Hematopoietic multipotent progenitor cell (in vitro differentiated cells): ENCODE results near the gene SPAG9. TPM values are rescaled to one million over a fixed set of nuclear protein-coding genes. Genes with fewer than 3 reads are reported as not detected.
A peak's percentile ranks its signal among the peaks of the same experiment; 100 is the strongest.

Experiments
- DNase-seq, 3 donors: peaks; one replicate each; pipeline ENCODE4 v3.0.0-alpha.2; 2011 to 2015; ENCODE audit warnings: low read depth in 2 of 3, low spot score in 2 of 3
- total RNA-seq: library from RNA; depleted of rRNA; stranded (reverse); fragments of >200 nt; gene quantifications from one replicate; pipeline ENCODE4 v1.2.3, GENCODE V29; 2012

Gene SPAG9
- total RNA-seq, 1 donor, result 52.0 TPM

GRCh38 chr17:51006601-51007000 is 114.1 kb downstream of the SPAG9 start:
- DNase-seq, result no peak

DNA sequence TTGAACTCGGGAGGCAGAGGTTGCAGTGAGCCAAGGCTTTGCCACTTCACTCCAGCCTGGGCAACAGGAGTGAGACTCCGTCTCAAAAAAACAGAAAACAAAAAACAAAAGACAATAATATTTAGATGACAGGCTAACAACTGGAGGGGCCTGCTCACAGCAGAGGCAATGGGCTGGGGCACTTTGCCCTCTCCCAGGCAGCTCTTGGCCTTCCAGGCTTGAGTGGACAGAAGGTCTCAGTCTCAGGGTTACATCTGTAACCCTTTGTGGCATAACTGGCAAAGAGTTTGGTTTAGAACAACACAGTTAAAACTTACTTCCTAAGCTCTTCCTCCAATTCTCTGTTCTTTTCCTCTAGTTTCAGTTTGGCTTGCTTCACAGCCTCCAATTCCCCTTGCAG is 114.9 kb downstream of the SPAG9 start:
- DNase-seq, result no peak

DNA sequence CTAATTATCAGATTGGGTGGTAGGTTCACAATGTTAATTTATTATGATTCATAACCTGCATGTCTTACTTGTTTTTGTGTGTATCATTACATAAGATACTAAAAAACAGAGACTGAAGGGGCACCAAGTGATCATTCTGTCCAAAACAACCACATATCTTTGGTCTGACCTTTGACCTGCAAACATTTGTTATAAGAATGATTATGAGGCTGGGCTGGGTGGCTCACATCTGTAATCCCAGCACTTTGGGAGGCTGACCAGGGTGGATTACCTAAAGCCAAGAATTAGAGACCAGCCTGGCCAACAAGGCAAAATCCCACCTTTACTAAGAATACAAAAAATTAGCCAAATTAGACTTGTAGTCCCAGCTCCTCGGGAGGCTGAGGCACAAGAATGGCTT is 116.4 kb downstream of the SPAG9 start:
- DNase-seq, result no peak

DNA sequence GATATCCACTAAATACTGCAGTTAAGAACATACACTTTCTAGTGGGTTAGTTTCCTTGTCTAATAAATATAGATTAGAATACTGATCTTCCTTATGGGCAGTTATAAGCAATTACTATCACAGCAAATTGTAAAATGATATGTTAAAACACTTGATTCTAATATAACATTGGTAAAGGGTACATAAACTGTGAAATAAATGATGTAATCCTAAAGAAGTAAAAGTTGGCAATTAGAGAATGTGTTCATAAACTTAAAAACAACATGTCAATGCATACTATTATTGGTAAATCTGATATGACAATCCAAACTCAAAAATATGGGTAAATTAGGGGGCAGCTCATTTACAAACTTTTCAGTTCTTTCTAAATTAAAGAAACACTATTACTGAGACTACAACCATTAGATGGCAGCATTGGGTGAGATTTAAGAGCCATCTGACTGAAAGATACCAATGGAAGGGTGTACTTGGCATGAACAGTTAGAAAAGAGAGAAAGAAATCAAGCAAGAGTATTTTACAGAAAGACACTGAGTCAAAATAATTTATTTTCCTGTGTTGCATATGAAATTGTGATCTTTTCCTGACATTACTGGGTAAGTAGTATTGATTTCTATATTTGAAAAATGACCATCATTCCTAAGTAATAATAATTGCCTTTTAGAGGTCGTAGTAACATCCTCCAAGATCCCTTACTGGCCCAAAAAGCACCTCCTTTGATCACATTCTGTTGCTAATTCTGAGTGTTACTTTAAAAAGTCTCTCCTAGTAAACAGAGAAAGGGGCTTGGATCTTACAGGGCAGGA is 119.6 kb downstream of the SPAG9 start:
- DNase-seq, result peak; percentile 14 to 87 (median 61)

DNA sequence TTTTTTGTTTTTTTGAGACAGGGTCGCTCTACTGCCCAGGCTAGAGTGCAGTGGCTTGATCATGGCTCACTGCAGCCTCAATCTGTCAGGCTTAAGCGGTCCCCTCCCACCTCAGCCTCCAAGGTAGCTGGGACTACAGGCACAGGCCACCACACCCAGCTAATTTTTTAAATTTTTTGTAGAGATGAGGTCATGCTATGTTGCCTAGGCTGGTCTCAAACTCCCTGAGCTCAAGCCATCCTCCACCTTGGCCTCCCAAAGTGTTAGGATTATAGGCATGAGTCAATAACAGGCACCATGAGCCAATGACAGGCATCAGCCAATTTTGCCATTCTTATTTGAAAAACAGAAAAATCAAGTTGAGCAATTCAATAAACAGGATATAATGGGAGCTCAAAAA is 125.0 kb downstream of the SPAG9 start:
- DNase-seq, result no peak

- DNase-seq, result no peak
Observed at GRCh38 chr17:50993544-50993943, 127.1 kb downstream of the SPAG9 start.

DNA sequence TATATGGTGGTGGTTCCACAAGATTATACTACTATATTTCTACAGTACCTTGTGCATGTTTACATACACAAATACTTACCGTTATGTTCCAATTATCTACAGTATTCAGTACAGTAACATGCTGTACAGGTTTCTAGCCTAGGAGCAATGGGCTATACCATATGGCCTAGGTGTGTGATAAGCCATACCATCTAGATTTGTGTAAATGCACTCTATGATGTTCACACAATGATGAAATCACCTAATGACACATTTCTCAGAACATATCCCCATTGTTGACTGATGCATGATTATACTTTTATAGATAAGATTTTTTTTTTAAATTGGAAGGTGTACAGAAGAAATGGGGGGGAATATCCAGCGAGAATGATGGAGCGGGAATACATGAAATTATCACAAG is 131.5 kb downstream of the SPAG9 start:
- DNase-seq, result no peak

- no peak for DNase-seq
Observed at GRCh38 chr17:50988427-50988826, 132.2 kb downstream of the SPAG9 start.

- no peak for DNase-seq
Observed at GRCh38 chr17:50986989-50987660, 133.5 kb downstream of the SPAG9 start.

DNA sequence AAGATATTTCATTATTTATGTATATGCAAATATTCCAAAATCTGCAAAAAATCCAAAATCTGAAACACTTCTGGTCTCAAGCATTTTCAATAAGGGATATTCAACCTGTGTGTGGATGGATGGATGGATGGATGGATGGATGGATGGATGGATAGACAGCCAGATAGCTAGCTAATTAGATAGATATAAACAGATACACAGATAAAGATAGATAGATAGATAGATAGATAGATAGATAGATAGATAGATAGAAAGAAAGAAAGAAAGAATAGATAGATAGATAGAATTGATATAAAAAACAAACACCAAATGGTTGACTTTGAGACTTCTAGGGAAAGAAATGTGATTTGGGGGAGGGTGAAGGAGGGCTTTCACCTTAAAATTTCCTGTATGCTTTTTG is 139.4 kb downstream of the SPAG9 start:
- no peak for DNase-seq

DNA sequence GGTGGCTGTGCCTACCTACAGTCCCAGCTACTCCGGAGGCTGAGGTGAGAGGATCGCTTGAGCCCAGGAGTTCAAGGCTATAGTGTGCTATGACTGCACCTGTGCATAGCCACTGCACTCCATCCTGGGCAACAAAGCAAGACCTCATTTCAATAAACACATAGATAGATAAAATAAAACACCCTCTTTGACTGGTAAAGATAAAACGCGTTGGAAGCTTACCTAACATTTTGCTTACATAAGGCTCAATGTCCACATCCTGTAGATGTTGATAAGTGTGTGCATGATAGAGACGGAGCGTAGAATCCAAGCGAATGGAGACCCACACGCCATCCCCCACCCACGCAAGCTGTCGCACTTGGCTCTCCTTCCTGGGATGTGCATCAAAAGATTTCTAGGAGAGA is 141.1 kb downstream of the SPAG9 start:
- DNase-seq, result no peak

- DNase-seq, result no peak
Observed at GRCh38 chr17:50977487-50978159, 143.0 kb downstream of the SPAG9 start.

DNA sequence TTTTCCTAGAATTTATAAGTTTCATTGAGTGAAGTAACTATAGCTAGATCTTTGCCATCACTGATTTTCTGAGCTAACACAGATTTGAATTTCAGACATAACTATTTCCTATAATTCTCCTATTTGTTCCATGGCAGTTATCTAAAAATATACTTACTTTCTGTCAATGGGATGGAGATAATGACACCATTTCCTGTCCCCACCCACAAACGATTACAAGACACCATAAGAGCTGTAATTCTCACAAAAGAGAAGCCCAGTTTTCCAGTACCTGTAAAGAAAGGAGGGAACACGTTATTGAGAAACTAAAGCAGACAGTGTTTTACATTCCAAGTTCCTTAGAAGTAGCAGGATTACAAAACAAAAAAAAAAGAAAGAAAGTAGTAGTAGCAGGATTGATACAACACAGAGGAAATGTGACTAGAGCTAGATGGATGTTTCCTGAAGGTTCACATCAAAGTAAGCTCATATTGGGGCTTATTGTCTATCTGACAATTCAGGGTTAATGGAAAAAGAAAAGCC is 143.7 kb downstream of the SPAG9 start:
- DNase-seq, result no peak

GRCh38 chr17:50973557-50974494 is 146.8 kb downstream of the SPAG9 start:
- DNase-seq, result no peak

DNA sequence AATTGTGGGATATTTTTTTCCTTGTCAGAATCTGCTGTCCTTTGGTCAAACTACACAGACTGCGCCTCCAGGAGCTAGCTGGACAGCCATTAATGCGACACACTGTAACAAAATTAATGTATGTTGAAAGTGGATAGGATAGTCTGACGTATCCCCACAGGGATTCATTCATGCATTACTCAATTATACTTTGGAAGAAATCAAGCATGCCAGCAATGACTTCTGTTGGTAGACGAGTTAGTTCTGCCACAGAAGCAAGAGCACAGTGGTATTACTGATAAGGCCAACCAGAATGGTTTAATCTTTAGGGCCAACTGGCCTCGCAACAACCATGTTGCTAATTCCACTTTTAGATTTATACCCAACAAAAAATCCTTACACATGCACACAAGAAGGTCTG is 148.1 kb downstream of the SPAG9 start:
- DNase-seq, result no peak

DNA sequence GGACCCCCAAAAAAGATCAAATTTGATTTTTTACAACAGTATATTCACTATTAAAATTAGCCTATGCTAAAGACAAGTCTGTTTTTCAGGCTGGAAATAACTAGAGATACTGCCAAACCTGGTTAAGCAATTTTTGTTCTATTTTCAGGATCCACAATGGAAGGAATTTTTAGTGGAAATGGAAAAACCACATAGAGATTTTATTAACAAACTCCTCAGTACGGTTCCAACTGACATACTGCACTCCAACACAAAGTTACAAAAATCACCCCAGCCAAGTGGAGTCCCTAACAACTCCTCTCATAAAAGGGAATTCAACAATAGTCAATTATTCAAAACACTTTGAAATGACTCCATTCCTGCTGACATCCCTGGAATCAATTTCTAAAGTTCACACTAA is 152.9 kb downstream of the SPAG9 start:
- DNase-seq, result no peak

- no peak for DNase-seq
Observed at GRCh38 chr17:50966163-50966666, 154.5 kb downstream of the SPAG9 start.

DNA sequence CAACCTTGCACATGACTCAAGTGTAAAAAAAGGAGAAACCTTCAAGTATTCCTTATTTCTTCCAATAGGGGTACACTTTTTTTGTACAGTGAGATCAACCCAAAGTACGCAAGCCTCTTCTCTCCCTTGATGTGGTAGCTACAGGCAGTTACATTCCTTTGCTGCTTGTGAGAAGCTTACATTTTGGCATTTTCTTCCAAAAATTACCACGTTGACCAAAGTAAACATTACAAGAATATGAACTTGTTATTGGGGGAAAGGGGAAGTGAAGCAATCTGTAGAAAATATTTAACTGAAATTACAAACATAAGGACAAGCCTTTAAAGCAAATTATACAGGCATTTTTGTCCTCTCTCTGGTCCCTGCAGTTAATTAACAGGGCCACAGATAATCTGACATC is 157.5 kb downstream of the SPAG9 start:
- no peak for DNase-seq

GRCh38 chr17:50961282-50962220 is 159.1 kb downstream of the SPAG9 start:
- no peak for DNase-seq
